NCI-H1092 treated with DMSO at 0.1 percent for 48 hours (cell line): ENCODE data around the gene FCMR.
"Not testable (repeated sequence)": the region's sequence is repeated elsewhere in the genome, so short reads cannot be mapped to it uniquely, and the experiment has no call there.

Experiments used
- DNase-seq: peaks from one replicate; lab custom pipeline; 2025; lab: John Stamatoyannopoulos, UW

Gene FCMR

DNA sequence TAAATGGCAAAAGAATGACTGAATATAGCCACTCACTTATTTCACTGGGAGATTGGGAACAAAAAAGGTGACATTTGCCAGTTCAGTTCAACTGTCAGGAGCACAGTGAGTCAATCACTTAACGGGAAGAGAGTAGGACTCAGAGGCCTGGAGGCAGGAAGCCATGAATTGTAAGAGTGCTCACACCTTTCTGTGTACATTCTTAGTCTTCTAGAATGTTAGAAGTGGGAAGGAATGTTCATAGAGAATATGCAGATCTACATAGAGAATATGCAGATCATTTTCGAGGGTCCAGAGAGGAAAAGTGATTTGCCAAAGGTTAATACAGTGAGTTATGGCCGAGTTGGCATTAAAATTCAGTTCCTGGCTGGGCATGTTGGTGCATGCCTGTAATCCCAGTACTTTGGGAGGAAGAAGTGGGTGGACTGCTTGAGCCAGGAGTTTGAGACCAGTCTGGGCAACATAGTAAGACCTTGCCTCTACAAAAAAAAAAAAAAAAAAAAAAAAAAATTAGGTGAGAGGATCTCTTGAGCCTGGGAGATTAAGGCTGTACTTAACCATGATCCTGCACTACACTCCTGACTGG is 48.0 kb downstream of the FCMR start:
- DNase-seq: no peak

DNA sequence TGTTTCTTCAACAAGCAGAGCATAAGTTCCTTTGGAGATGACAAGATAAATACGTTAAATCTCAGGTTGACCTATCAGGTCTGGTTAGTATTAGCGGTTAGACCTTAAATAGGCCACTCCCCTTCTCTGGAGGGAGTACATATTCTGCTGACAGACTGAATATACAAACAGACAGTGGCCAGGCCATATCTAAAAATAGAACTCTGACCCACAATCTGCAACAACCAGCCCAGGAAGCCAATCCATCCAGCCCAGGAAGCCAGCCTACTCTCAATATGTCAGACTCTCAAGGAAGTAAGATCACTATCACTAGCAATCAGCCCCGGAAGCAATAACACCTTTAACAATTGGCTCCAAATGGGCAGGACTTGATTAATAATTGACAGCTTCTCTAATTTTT is 49.6 kb downstream of the FCMR start:
- no peak for DNase-seq

DNA sequence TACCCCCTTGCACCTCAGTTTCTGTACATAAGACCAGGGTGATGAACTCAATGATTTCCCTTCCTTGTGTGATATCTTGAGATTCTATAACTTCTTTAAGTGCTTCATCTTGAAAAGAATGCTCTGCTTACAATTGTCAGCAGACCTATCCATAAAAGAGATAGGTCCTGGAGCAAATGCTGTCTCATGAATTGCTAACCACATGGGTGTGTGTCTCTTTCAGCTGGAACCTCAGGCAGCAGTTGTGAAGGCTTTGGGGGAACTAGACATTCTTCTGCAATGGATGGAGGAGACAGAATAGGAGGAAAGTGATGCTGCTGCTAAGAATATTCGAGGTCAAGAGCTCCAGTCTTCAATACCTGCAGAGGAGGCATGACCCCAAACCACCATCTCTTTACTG is 53.5 kb downstream of the FCMR start:
- no peak for DNase-seq

DNA sequence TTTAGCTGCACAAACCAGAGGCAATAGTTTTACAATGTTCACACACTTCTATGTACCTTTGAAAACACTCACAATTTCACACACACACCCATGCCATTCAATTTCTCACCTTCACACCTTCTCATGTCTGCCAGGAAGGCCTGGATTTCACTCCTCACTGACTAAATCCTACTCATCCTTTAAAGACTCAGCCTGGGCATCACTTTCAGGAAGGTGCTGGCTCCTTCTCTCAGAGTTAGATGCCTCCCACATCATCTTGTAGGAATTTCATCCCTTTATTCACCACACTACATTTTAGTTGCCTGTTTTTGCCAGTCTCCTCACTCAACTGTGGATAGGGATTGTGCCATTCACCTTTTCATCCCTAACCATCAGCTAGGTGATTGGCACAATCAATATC is 54.0 kb downstream of the FCMR start:
- no peak for DNase-seq

DNA sequence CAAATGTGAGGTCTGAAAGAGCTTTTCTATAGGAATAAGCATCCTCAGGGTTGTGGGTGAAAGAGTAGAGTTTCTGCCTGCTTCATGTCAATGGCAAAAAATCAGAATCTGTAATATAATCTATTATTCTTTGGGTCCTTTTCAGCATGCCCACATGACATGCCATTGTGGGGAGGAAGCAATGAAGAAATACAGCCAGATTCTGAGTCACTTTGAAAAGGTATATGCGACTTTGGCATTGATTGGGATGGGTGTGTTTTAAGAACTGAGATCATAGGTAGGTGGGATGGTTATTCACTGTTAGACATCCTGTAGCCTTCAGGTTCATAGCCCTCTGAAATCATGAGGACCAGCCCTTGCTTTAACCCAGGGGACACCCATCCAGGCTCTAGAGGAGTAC is 54.5 kb downstream of the FCMR start:
- no peak for DNase-seq

DNA sequence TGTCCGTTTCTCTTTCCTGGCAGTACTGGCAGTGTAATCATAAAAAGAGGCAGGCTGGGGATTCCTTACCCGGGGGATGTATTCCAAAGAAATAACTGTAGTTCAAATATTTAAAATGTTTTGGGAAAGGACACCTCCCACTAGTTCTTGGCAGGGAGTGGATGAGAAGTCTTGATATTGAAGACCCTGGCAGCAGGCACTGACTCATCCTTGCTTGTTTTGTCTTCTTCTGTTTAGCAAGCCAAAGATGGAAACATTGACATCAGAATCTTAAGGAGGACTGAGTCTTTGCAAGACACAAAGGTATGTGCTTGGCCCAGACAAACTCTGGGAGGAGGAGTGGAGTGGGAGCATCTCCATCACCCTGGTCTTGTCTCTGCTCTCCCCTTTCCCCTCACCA is 55.7 kb downstream of the FCMR start:
- no peak for DNase-seq

DNA sequence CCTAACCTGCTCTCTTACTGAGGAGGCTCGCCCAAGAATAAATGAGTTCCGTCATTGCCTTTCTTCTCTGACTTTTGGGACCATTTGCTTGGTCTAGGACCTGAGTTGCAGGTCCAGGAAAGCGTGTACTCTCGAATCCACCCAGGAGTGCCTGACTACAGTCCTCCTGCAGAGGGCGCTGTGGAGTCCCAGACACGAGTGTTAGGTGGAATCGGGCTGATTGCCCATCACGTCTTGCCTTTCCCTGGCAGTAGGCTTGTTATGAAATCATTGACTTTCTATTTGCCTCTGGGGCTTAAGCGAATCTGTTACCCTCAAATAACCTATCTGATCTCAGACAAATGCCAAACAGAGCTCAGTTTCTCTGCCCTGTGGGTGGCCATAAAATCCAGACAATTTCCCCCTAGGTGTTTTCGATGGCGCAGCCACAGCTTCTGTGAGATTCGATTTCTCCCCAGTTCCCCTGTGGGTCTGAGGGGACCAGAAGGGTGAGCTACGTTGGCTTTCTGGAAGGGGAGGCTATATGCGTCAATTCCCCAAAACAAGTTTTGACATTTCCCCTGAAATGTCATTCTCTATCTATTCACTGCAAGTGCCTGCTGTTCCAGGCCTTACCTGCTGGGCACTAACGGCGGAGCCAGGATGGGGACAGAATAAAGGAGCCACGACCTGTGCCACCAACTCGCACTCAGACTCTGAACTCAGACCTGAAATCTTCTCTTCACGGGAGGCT is 56.6 kb downstream of the FCMR start, which contains the start of gene IL20:
Gene IL20 (plus strand): TSS at position 685 of the 733 bp plus-strand sequence. CDS start 230 bp downstream, outside the sequence.
- peak; percentile 48 for DNase-seq

DNA sequence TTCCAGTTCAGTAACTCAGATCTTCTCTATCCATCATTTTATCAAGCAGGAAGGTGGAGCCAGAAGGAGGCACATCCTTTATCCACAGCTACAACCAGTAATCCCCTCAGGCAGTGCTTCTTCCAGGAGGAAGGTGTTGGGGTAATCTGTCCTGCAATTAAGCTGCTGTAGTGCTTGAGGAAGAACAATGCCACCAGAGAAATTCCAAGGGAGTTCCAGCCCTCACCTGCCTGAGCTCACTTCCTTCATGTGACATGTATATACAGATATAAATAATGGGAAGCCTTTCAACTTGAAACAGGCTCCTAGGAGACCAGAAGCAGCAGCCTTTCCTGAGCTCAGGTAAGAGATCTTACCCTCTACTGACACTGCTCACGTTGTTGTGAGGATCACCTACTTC is 58.5 kb downstream of the FCMR start:
- DNase-seq: no peak

DNA sequence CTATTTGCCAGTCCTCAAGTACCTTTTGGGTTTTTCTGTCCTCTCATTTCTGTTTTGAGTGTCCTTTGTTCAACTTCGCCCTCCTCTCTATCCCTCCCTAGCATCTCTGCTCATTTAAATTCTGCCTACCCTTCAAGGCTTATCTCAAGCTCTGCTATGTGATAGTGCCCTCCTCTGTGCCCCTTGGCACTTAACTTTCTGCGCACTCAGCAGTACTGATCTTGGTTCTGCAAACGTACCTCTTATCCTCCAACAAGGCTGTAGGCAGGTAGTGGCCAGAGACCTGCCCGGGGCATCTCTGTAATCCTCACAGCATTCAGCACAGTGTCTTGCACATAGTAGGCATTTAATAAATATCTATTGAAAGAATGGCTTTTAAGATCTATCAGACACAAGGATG is 61.6 kb downstream of the FCMR start:
- no peak for DNase-seq

DNA sequence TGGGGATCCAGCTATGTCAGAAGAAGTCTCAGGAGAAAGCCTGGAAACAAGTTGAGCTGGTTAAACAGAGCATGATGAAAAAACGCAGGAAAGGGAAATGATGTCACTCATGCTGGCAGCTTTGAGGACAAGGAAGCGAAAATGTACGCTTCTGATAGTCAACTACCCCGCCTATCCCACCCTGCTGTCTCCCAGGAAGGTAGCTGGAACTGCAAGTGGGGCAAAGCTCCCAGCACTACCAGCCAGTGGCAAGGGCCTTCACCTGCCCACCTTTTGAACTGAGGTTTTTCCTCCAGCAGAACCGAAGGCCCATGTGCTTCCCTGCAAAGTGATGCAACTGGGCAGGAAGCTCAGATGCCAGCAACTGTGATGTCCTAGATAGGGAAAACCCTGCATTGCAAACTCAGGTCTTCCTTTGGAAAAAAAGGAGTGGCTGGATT is 62.6 kb downstream of the FCMR start:
- DNase-seq: no peak

DNA sequence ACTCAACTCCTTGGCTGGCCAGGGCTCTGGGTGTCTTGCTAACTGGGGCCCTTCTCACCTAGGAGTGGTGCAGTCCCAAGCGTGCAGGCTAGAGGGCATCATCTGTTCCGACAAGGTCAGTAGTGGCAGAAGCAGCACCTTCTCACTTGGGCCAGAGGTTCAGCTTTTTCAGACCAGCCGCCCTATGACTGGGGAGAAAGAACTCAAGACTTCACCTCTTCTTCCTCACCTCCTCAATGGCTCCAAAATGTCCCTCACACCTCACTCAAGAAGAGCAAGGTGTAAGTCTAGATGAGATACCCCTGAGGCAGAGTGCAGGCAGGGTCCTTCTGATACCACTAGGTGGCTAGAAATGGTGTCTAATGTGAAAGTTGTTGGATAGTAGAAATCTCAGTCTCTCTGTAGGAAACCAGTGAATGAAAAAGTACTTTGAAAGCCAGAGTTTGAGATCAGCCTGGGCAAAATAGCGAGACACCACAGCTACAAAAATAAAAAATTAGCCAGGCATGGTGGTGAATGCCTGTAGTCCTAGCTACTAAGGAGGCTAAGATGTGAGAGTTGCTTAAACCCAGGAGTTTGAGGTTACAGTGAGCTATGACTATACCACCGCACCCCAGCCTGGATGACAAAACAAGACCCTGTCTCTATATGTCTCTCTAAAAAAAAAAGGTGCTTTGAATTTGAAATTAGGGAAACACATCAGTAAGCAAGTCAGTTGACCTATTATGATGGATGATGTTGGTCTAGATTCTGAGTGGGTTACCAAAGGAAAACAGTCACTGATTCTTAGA is 64.9 kb downstream of the FCMR start:
- no peak for DNase-seq

DNA sequence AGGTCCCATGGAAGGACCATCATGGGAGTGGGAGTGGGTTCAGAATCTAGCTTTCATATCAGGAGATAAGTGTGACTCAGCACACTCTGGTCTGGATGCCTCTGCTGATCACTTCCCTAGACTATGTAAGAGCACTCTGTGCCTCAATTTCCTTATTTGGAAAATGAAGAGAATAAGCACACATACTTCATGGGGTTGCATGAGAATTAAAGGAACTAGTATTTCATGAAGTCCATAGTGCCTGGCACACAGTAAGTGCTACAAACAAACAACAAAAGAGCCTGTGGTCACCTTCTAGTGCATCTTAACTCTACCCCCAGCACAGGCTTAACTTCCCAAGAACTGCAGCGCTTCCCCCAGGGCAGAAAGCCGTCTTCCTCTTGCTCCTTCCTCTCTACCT is 65.9 kb downstream of the FCMR start:
- no peak for DNase-seq

DNA sequence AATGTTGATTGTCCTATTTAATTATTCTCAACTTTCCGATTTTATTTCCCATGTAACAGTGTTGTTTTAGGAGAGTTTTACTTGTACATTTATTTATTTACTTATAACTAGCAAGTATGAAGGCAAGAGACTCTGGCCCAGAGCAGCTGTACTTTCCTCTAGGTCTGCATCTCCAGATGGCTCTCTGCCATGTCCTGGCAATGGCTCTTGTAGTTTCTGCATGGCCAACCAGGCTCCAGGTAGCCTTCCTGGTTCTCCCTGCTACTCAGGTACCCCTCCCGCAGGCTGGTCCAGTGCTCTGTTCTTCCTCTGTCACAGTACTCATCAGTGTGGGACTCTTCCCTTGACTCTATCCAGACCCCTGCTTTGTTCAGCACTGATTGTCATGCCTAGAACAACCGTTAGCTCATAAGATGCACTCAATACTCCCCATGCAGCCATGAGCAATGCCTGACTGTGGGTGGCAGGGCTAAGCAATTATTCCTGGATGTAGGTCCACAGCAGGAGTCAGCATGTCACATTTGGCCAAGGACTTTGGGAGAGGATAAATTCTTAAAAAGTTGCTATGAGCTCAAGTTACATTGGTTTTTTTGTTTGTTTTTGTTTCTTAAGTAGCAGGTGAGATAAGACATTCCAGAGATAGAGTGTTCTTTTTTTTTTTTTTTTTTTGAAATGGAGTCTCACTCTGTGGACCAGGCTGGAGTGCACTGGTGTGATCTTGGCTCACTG is 67.2 kb downstream of the FCMR start:
- peak; percentile 15 for DNase-seq

DNA sequence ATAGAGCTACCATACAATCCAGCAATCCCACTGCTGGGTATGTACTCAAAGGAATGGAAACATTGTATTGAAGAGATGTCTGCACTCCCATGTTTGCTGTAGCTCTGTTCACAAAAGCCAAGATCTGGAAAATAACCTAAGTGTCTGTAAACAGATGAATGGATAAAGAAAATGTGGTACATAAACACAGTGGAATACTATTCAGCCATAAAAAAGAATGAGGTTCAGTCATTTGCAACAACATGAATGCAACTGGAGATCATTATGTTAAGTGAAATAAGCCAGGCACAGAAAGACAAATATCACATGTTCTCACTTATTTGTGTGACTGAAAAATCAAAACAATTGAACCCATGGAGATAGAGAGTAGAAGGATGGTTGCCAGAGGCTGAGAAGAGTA is 68.0 kb downstream of the FCMR start:
- not testable (repeated sequence) for DNase-seq
